OCI-LY7 (cell line): ENCODE measurements around the gene SPATA32. TPM values are rescaled to one million over a fixed set of nuclear protein-coding genes. Genes with fewer than 3 reads are reported as not detected.

Experiments used
- BruUV-seq: library from RNA; stranded (reverse); fragments of 400-500 nt; replicated peaks from 2 replicates; lab custom pipeline; 2021; lab: Mats Ljungman, UMichigan
- CTCF ChIA-PET: fragments of 300-600 bp; sonication (Branson Sonifier 250); formaldehyde crosslinking; loops from one replicate; lab custom pipeline; 2022; ENCODE audit warnings: antibody characterized with exemption; ENCODE audit not compliant: unreplicated experiment; lab: Charles Lee
- POLR2A ChIA-PET: fragments of 300-600 bp; sonication (Branson Sonifier 250); formaldehyde crosslinking; loops from one replicate; lab custom pipeline; 2022; ENCODE audit warnings: antibody characterized with exemption; lab: Charles Lee
- DNase-seq: peaks from one replicate; pipeline ENCODE4 v3.0.0-alpha.2; 2015; ENCODE audit warnings: low spot score
- H2AFZ ChIP-seq: fragments of 200-600 bp; sonication (generic), shearing (Covaris generic); 2 replicates; pipeline ENCODE4 v1.6.1; 2014; ENCODE audit warnings: mild to moderate bottlenecking, antibody characterized with exemption, low read length, moderate library complexity
- H3K27ac ChIP-seq: fragments of 200-600 bp; sonication (generic); 2 replicates; pipeline ENCODE4 v1.5.1; 2014; ENCODE audit warnings: mixed run types, low read depth, mild to moderate bottlenecking, moderate library complexity, low read length, inconsistent platforms; ENCODE audit not compliant: poor library complexity, severe bottlenecking
- H3K36me3 ChIP-seq: fragments of 200-600 bp; sonication (generic); 2 replicates; pipeline ENCODE4 v1.6.1; 2014; ENCODE audit warnings: mild to moderate bottlenecking, antibody characterized with exemption, low read length, moderate library complexity, mixed read lengths; ENCODE audit not compliant: insufficient read depth
- H3K4me1 ChIP-seq: fragments of 200-600 bp; sonication (generic); 2 replicates; pipeline ENCODE4 v1.5.1; 2014; ENCODE audit warnings: mild to moderate bottlenecking, low read length; ENCODE audit not compliant: insufficient read depth, poor library complexity, severe bottlenecking
- H3K4me2 ChIP-seq: fragments of 200-600 bp; sonication (generic); 2 replicates; pipeline ENCODE4 v1.6.1; 2014; ENCODE audit warnings: mild to moderate bottlenecking, low read length
- H3K4me3 ChIP-seq: fragments of 200-600 bp; sonication (generic); 2 replicates; pipeline ENCODE4 v1.5.1; 2014; ENCODE audit warnings: mild to moderate bottlenecking, low read depth, low read length; ENCODE audit not compliant: poor library complexity, severe bottlenecking
- H3K79me2 ChIP-seq: fragments of 200-600 bp; sonication (generic); 2 replicates; pipeline ENCODE4 v1.6.1; 2016; ENCODE audit warnings: low read depth, mild to moderate bottlenecking, low read length, moderate library complexity, mixed read lengths; ENCODE audit not compliant: insufficient read depth
- H3K9me2 ChIP-seq: fragments of 200-600 bp; sonication (generic); 2 replicates; pipeline ENCODE4 v1.6.1; 2016; ENCODE audit warnings: mild to moderate bottlenecking, low read length, mixed read lengths; ENCODE audit not compliant: insufficient read depth
- H3K9me3 ChIP-seq: fragments of 200-600 bp; sonication (generic); 2 replicates; pipeline ENCODE4 v1.6.1; 2014; ENCODE audit warnings: mild to moderate bottlenecking, mixed run types, low read length, mixed read lengths
- H4K20me1 ChIP-seq: fragments of 200-600 bp; sonication (generic); 2 replicates; pipeline ENCODE4 v1.6.1; 2014; ENCODE audit warnings: mild to moderate bottlenecking, antibody characterized with exemption, low read length, moderate library complexity, mixed read lengths; ENCODE audit not compliant: insufficient read depth
- CTCF ChIP-seq: fragments of 200-600 bp; sonication (generic); conservative IDR thresholded peaks from 2 replicates; pipeline ENCODE4 v1.5.1; 2014; ENCODE audit warnings: mild to moderate bottlenecking, antibody characterized with exemption, low read length, moderate library complexity, mixed read lengths
- EZH2phosphoT487 ChIP-seq: fragments of 200-600 bp; sonication (generic); IDR thresholded peaks from 2 replicates; pipeline ENCODE4 v1.6.1; 2018; ENCODE audit warnings: low read depth, borderline replicate concordance, mild to moderate bottlenecking, mixed run types, antibody characterized with exemption, low read length, moderate library complexity, mixed read lengths
- intact Hi-C: fragments of 100-400 bp; cut with micrococcal nuclease; formaldehyde crosslinking; loops from one replicate; pipeline ENCODE4 v1.10.0; 2022; ENCODE audit not compliant: unreplicated experiment
- total RNA-seq, 2 experiments: library from RNA; depleted of rRNA in 1 of 2; stranded (reverse); fragments of >200 nt in 1 of 2; shearing (Covaris generic) in 1 of 2; gene quantifications; 2 replicates each; pipeline ENCODE4 v1.2.3, GENCODE V29; 2014 to 2022

The SPATA32 gene
- total RNA-seq, 2 experiments from 2014 or later, result not detected

GRCh38 chr17:45229681-45230409 lies 32.0 kb downstream of the SPATA32 start:
- TF ChIP-seq EZH2phosphoT487, result no peak
- no peak for TF ChIP-seq CTCF
- no peak for DNase-seq

GRCh38 chr17:45228763-45229539 lies 32.9 kb downstream of the SPATA32 start:
- H3K36me3 ChIP-seq, result peaks cover 4% of the 10 kb centered on the region
- no peak for TF ChIP-seq CTCF
- no peak for TF ChIP-seq EZH2phosphoT487
- H2AFZ ChIP-seq, result no peak overlapping the region
- ChIA-PET CTCF (no interaction called here), POLR2A (interaction anchor here (0.8 to 1.1 kb wide), 2 partner anchors 9 to 184 kb away, joined by 3 to 5 read pairs; no protein-coding TSS in a partner anchor)
- H3K27ac ChIP-seq, result peak overlapping the region; percentile 97
- peaks cover 58% of the 10 kb centered on the region; the same call in 1 of the 2 replicates for H3K79me2 ChIP-seq
- no peaks in the 10 kb centered on the region for H3K9me2 ChIP-seq
- H4K20me1 ChIP-seq, result no peaks in the 10 kb centered on the region
- peak overlapping the region; percentile 96 for H3K4me3 ChIP-seq
- peak; percentile 67 for DNase-seq
- H3K4me1 ChIP-seq, result peaks cover 75% of the 10 kb centered on the region
- no TSS peak for BruUV-seq
- peak overlapping the region; percentile 98 for H3K4me2 ChIP-seq
- H3K9me3 ChIP-seq, result no peaks in the 10 kb centered on the region
- intact Hi-C loops, result loop anchor here (5.0 kb wide), 1 partner anchor 88 kb away; the partner anchor contains the start of gene MAP3K14

More at GRCh38 chr17:45229681-45230409, 32.0 kb downstream of the SPATA32 start:
- intact Hi-C loops, result loop anchor here (5.0 kb wide), 1 partner anchor 87 kb away; the partner anchor contains the start of gene MAP3K14
- Histone ChIP-seq H3K27ac (peak overlapping the region; percentile 97), H3K79me2 (peaks cover 49% of the 10 kb centered on the region; the same call in 1 of the 2 replicates), H3K4me1 (peaks cover 68% of the 10 kb centered on the region), H3K4me3 (no peak overlapping the region), H4K20me1 (no peaks in the 10 kb centered on the region; the same call in 1 of the 2 replicates), H3K9me2 (no peaks in the 10 kb centered on the region), H3K36me3 (peaks cover 5% of the 10 kb centered on the region), H3K9me3 (no peaks in the 10 kb centered on the region), H2AFZ (no peak overlapping the region), H3K4me2 (peak overlapping the region; percentile 98)
- BruUV-seq, result no TSS peak
- CTCF ChIA-PET, result interaction anchor here (1.3 kb wide), 1 partner anchor 80 kb away, joined by 5 read pairs; no protein-coding TSS in a partner anchor
- POLR2A ChIA-PET, result interaction anchor here (1.1 kb wide), 1 partner anchor 10 kb away, joined by 5 read pairs; no protein-coding TSS in a partner anchor
